GM12873 (cell line): ENCODE measurements around the gene PMAIP1.

Experiments used
- CTCF ChIP-seq: IDR thresholded peaks from 2 replicates; pipeline ENCODE4 v1.5.1; 2012; ENCODE audit warnings: low read depth, mild to moderate bottlenecking, moderate library complexity, low read length, control low read depth; ENCODE audit not compliant: insufficient read depth; ENCODE audit errors: missing control alignments

The PMAIP1 gene

GRCh38 chr18:59942601-59943000 is 42.8 kb downstream of the PMAIP1 start:
- TF ChIP-seq CTCF, result no peak

GRCh38 chr18:59945544-59945943 is 45.7 kb downstream of the PMAIP1 start:
- no peak for TF ChIP-seq CTCF

- no peak for TF ChIP-seq CTCF
These were observed 50.6 kb downstream of the PMAIP1 start for GRCh38 chr18:59950215-59950944.

GRCh38 chr18:59951591-59951990 is 51.8 kb downstream of the PMAIP1 start:
- no peak for TF ChIP-seq CTCF

GRCh38 chr18:59952283-59953007 is 52.6 kb downstream of the PMAIP1 start:
- TF ChIP-seq CTCF, result no peak
